ENCODE measurements around the gene WNT8B. TPM values are rescaled to one million over a fixed set of nuclear protein-coding genes. Genes with fewer than 3 reads are reported as not detected.

WNT8B gene
- total and polyA plus RNA-seq, 2 donors (not counting 1 experiment from before 2014, with no cell fraction given) = not detected

DNA sequence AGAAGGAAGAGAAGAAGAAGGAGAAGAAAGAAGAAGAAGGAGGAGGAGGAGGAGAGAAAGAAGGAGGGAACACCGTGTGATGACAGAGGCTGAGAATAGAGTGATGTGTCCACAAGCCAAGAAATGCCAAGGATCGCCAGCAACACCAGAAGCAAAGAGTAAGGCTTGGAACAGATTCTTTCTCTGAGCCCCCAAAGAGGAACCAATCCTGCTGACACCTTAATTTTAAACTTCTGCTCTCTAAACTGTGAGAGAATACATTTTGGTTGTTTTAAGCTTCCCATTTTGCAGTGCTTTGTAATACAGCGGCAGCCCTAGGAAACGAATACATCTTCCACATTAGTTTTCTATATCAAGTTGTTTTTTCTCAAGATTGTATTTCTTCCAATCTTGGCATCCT is 13.9 kb upstream of the WNT8B start:
- H3K27ac ChIP-seq (ENCODE audit: low read length in 2 of 2) = no peak overlapping the region
- Mint-ChIP-seq H3K27ac (no peak overlapping the region), H3K4me1 (no peaks in the 10 kb centered on the region), H3K9me3 (ENCODE audit: insufficient read depth) (peaks cover 3% of the 10 kb centered on the region), H3K27me3 (peaks cover 29% of the 10 kb centered on the region), H3K4me3 (no peak overlapping the region)
- DNase-seq (no peak), ATAC-seq (ENCODE audit: low read depth) (no peak)
- ChIA-PET CTCF (no interaction called here), POLR2A (no interaction called here)
- no peak overlapping the region for H3K9ac ChIP-seq (ENCODE audit: low read length)
- 59% methylated on average over 2 of the region's 4 CpGs for WGBS (ENCODE audit: insufficient coverage)
- intact Hi-C loops (cut with micrococcal nuclease) = no loop called here
- no peak overlapping the region for H2AFZ ChIP-seq (ENCODE audit: insufficient read depth, low read depth, low read length, poor library complexity, severe bottlenecking)
- no peaks in the 10 kb centered on the region for H3K4me1 ChIP-seq (ENCODE audit: control insufficient read depth in 2 of 2, insufficient read depth in 2 of 2, low read length in 2 of 2)
- no peaks in the 10 kb centered on the region for H4K20me1 ChIP-seq (ENCODE audit: control insufficient read depth, insufficient read depth, low read length, poor library complexity, severe bottlenecking)
- H3K27me3 ChIP-seq (replicated peaks in 1 of 4; ENCODE audit: control extremely low read depth in 1 of 4, control insufficient read depth in 3 of 4, insufficient read depth in 4 of 4, low read length in 3 of 4) = peaks cover 0 to 5% (median 2%) of the 10 kb centered on the region in 4 experiments
- no peaks in the 10 kb centered on the region for H3K79me2 ChIP-seq (ENCODE audit: control insufficient read depth, insufficient read depth, low read length)
- no peak overlapping the region for H3K4me3 ChIP-seq (ENCODE audit: control extremely low read depth in 1 of 5, extremely low read depth in 1 of 5, insufficient read depth in 1 of 5, low read depth in 2 of 5, low read length in 4 of 5)
- TF ChIP-seq EZH2 (IDR thresholded peaks at IDR 0.05; ENCODE audit: borderline replicate concordance, insufficient read depth, low read depth, low read length, poor library complexity, severe bottlenecking) = no peak
- TF ChIP-seq, protein P1, sequence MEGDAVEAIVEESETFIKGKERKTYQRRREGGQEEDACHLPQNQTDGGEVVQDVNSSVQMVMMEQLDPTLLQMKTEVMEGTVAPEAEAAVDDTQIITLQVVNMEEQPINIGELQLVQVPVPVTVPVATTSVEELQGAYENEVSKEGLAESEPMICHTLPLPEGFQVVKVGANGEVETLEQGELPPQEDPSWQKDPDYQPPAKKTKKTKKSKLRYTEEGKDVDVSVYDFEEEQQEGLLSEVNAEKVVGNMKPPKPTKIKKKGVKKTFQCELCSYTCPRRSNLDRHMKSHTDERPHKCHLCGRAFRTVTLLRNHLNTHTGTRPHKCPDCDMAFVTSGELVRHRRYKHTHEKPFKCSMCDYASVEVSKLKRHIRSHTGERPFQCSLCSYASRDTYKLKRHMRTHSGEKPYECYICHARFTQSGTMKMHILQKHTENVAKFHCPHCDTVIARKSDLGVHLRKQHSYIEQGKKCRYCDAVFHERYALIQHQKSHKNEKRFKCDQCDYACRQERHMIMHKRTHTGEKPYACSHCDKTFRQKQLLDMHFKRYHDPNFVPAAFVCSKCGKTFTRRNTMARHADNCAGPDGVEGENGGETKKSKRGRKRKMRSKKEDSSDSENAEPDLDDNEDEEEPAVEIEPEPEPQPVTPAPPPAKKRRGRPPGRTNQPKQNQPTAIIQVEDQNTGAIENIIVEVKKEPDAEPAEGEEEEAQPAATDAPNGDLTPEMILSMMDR (IDR thresholded peaks at IDR 0.05) = no peak
- peaks cover 1 to 7% (median 4%) of the 10 kb centered on the region in 3 donors for H3K9me3 ChIP-seq (ENCODE audit: control extremely low read depth in 1 of 3, control insufficient read depth in 2 of 3, insufficient read depth in 1 of 3, low read length in 2 of 3)
- no peak overlapping the region for H3K4me2 ChIP-seq (replicated peaks; ENCODE audit: low read depth, low read length, poor library complexity, severe bottlenecking)
- H3K36me3 ChIP-seq (replicated peaks in 1 of 2; ENCODE audit: control extremely low read depth in 1 of 2, control insufficient read depth in 1 of 2, extremely low read depth in 1 of 2, insufficient read depth in 2 of 2, low read length in 1 of 2) = no peaks in the 10 kb centered on the region

DNA sequence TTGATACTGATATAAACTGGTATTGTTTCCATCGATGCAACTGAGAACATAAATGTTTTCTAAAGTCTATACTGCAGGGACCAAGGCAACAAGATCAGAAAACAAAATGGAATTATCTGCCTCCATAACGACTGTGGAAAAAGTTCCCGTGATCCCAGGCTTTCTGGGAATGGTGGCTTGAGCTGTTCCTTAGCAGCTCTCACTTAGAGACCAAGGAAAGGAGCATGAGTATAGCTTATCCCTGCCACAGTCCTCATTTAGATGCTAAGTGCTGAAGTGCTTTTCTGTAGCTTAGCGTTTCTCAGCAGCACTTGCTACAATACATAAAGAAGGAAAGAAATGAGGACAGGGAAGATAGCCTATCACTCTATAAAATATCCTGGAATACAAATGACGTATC is 5.5 kb downstream of the WNT8B start:
- Histone ChIP-seq H3K4me2 (replicated peaks; ENCODE audit: low read depth, low read length, poor library complexity, severe bottlenecking) (no peak overlapping the region), H3K9ac (ENCODE audit: low read length) (no peak overlapping the region), H2AFZ (ENCODE audit: insufficient read depth, low read depth, low read length, poor library complexity, severe bottlenecking) (no peak overlapping the region), H3K36me3 (replicated peaks in 1 of 2; ENCODE audit: control extremely low read depth in 1 of 2, control insufficient read depth in 1 of 2, extremely low read depth in 1 of 2, insufficient read depth in 2 of 2, low read length in 1 of 2) (no peaks in the 10 kb centered on the region), H3K4me1 (ENCODE audit: control insufficient read depth in 2 of 2, insufficient read depth in 2 of 2, low read length in 2 of 2) (no peaks in the 10 kb centered on the region), H3K27ac (ENCODE audit: low read length in 2 of 2) (no peak overlapping the region), H4K20me1 (ENCODE audit: control insufficient read depth, insufficient read depth, low read length, poor library complexity, severe bottlenecking) (no peaks in the 10 kb centered on the region), H3K27me3 (replicated peaks in 1 of 4; ENCODE audit: control extremely low read depth in 1 of 4, control insufficient read depth in 3 of 4, insufficient read depth in 4 of 4, low read length in 3 of 4) (peaks cover 0 to 9% (median 0%) of the 10 kb centered on the region in 4 experiments), H3K4me3 (ENCODE audit: control extremely low read depth in 1 of 5, extremely low read depth in 1 of 5, insufficient read depth in 1 of 5, low read depth in 2 of 5, low read length in 4 of 5) (no peak overlapping the region), H3K79me2 (ENCODE audit: control insufficient read depth, insufficient read depth, low read length) (no peaks in the 10 kb centered on the region), H3K9me3 (ENCODE audit: control extremely low read depth in 1 of 3, control insufficient read depth in 2 of 3, insufficient read depth in 1 of 3, low read length in 2 of 3) (no peaks in the 10 kb centered on the region)
- H3K4me3 Mint-ChIP-seq = no peak overlapping the region
- CTCF ChIA-PET = no interaction called here
- peaks cover 36% of the 10 kb centered on the region for H3K27me3 Mint-ChIP-seq
- H3K27ac Mint-ChIP-seq = no peak overlapping the region
- H3K9me3 Mint-ChIP-seq (ENCODE audit: insufficient read depth) = no peaks in the 10 kb centered on the region
- ATAC-seq (ENCODE audit: low read depth) (no peak), DNase-seq (no peak)
- 82% methylated on average over 2 of the region's 5 CpGs for WGBS (ENCODE audit: insufficient coverage)
- POLR2A ChIA-PET = no interaction called here
- intact Hi-C loops (cut with micrococcal nuclease) = no loop called here
- no peaks in the 10 kb centered on the region for H3K4me1 Mint-ChIP-seq
- TF ChIP-seq EZH2 (IDR thresholded peaks at IDR 0.05; ENCODE audit: borderline replicate concordance, insufficient read depth, low read depth, low read length, poor library complexity, severe bottlenecking) = no peak
- TF ChIP-seq, protein P1 (IDR thresholded peaks at IDR 0.05) = no peak

Measured in B cell (primary cell).